ENCODE measurements around the gene BIVM. TPM values are rescaled to one million over a fixed set of nuclear protein-coding genes. Genes with fewer than 3 reads are reported as not detected.

BIVM gene
- total RNA-seq (10 to 100 TPM in 8 of 9 donors, 1 to 10 TPM in 1; 6.1 to 27.0 (median 17.2) TPM), polyA plus RNA-seq (10 to 100 TPM in 2 of 3 donors, 1 to 10 TPM in 1; 8.8 to 32.9 (median 14.2) TPM)
- long read RNA-seq, donor 1, partial matches to known transcripts = 0 of 2 reads
- long read RNA-seq, donor 1, other reads (novel, unspliced or antisense) = 0 of 2 reads
- long read RNA-seq, donor 2, partial matches to known transcripts = 0 of 3 reads
- long read RNA-seq, donor 2, other reads (novel, unspliced or antisense) = 0 of 3 reads
- long read RNA-seq, donor 3 = 0 reads
- long read RNA-seq, donor 4, partial matches to known transcripts = 0 of 6 reads
- long read RNA-seq, donor 4, other reads (novel, unspliced or antisense) = 6 of 6 reads
- long read RNA-seq, donor 5, transcript BIVM-201 (11 exons, 3,859 nt) = major isoform, 5 of 38 reads
- long read RNA-seq, donor 5, partial matches to known transcripts = 1 of 38 reads
- long read RNA-seq, donor 5, other reads (novel, unspliced or antisense) = 32 of 38 reads
- long read RNA-seq, donor 6, partial matches to known transcripts = 0 of 3 reads
- long read RNA-seq, donor 6, other reads (novel, unspliced or antisense) = 3 of 3 reads
- long read RNA-seq, donor 7, partial matches to known transcripts = 0 of 1 reads
- long read RNA-seq, donor 7, other reads (novel, unspliced or antisense) = 0 of 1 reads
- long read RNA-seq, donor 8 = 0 reads
- long read RNA-seq, donor 9, partial matches to known transcripts = 0 of 1 reads
- long read RNA-seq, donor 9, other reads (novel, unspliced or antisense) = 0 of 1 reads
- long read RNA-seq, donor 10 = 0 reads

DNA sequence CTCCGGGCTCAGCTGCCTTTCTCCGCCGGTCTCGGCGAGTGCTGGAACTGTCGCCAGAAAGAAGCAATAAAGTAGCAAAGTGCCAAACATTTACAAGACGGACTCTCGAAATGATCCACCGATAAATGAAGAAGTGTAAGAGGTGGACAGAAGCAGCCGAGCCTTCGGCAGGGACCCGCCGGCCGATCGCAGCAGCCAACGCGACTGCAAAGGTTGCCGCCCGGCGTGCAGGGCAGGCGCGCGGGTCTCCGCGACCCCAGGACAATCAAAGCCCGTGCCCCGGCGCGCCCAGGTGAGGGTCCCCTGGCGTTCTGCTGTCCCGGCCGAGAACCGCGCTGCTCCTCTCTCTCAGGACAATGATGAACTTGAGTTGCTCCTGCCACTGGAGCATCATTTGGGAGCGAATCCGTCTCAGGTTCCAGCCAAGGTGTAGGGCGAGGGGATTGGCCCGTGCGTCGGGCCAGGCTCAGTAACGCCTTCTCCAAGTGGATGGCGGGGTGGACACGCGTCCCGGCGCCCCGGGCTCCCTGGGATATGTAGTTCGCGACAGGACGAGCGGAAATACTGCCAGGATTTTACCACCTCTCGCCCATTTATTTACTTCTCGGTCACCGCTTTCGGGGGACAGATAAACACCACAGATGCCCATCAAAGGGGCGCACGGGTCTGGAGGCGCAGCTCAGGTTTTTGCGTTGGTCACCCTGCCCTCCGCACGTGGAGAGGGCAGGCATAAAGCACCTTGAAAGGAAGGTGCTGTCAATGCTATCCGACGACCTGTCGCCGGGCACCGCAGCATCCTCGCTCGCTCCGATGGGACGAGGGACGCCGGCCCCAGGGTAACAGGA lies at the start of gene BIVM, which contains the start of gene POGLUT2:
TSS of gene BIVM (plus strand) at position 539 of the 845 bp plus-strand sequence. CDS start 8,149 bp downstream, outside the sequence.
TSS of gene POGLUT2 (minus strand) at position 396 of the 845 bp plus-strand sequence. CDS start at position 90, 306 bp downstream.
- WGBS, 4 donors = 0 to 1% (median 0%) methylated on average over 36 to 72 of the region's 72 CpGs
- Histone ChIP-seq H3K27ac (peak within 1 kb of the TSS; percentile 7 to 88 (median 83)), H3K27me3 (no peaks in the 10 kb centered on the region), H3K4me3 (peak within 1 kb of the TSS; percentile 37 to 87 (median 64)), H3K4me1 (replicated peaks in 1 of 2) (peaks cover 11 to 23% of the 10 kb centered on the region in 2 donors), H3K9me3 (replicated peaks in 1 of 3) (no peaks in the 10 kb centered on the region), H3K36me3 (replicated peaks in 1 of 2) (no peaks in the 10 kb centered on the region)
- intact Hi-C loops (cut with DNase I) = no loop called here
- peak; percentile 91 to 97 (median 94) for DNase-seq
- peak in 1 of 2 donors; percentile 53 for TF ChIP-seq POLR2A (IDR thresholded peaks at IDR 0.05)
- TF ChIP-seq, protein P1, sequence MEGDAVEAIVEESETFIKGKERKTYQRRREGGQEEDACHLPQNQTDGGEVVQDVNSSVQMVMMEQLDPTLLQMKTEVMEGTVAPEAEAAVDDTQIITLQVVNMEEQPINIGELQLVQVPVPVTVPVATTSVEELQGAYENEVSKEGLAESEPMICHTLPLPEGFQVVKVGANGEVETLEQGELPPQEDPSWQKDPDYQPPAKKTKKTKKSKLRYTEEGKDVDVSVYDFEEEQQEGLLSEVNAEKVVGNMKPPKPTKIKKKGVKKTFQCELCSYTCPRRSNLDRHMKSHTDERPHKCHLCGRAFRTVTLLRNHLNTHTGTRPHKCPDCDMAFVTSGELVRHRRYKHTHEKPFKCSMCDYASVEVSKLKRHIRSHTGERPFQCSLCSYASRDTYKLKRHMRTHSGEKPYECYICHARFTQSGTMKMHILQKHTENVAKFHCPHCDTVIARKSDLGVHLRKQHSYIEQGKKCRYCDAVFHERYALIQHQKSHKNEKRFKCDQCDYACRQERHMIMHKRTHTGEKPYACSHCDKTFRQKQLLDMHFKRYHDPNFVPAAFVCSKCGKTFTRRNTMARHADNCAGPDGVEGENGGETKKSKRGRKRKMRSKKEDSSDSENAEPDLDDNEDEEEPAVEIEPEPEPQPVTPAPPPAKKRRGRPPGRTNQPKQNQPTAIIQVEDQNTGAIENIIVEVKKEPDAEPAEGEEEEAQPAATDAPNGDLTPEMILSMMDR (IDR thresholded peaks at IDR 0.05) = no peak

DNA sequence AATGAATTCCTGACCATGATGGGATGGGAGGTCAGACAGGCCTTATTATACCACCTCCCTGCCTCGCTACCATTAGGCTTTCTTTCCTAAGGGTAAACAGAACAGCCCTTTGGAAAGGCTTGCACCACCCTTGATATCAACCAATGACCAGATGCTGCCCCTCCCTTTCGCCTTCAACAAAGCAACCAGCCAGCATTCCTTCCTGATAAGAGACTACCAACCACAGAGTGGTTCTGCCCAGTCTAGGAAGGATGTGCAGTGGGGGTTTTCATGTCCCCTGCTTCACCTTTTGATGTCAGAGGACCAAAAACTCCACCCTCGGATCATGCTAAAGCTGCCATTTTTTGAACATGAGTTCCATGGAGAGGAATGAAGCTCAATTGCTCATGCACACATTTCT lies 47.0 kb upstream of the BIVM start:
- H3K9me3 ChIP-seq (replicated peaks in 1 of 3) = no peaks in the 10 kb centered on the region
- WGBS, 4 donors = 86 to 96% (median 91%) methylated on average over 3 of the region's 3 CpGs
- no peak for DNase-seq
- H3K4me1 ChIP-seq (replicated peaks in 1 of 2) = no peaks in the 10 kb centered on the region
- TF ChIP-seq, protein P1 (IDR thresholded peaks at IDR 0.05) = no peak
- TF ChIP-seq POLR2A (IDR thresholded peaks at IDR 0.05) = no peak
- H3K4me3 ChIP-seq = no peak overlapping the region
- H3K36me3 ChIP-seq (replicated peaks in 1 of 2) = no peaks in the 10 kb centered on the region
- intact Hi-C loops (cut with DNase I) = no loop called here
- no peak overlapping the region for H3K27ac ChIP-seq
- H3K27me3 ChIP-seq = no peaks in the 10 kb centered on the region

DNA sequence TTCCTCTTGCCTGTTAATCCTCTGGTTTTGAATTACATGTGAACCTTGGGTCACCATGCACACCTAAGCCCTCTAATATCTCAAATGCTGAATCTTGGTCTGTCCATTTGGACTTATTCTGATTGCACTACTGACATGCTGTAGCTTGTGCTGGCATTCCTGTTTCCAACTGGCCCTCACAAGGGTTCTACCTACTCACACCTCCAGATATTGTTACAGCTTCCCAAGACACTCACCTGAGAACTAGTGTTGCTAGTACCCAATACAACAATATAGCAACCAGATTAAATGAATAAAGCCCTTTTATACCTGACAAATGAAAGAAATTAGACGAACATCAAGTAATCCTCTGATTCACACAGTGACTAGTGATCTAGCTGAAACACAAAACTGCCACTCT lies 41.9 kb upstream of the BIVM start:
- intact Hi-C loops (cut with DNase I) = no loop called here
- no peaks in the 10 kb centered on the region for H3K36me3 ChIP-seq (replicated peaks in 1 of 2)

More for the DNA sequence above, 41.9 kb upstream of the BIVM start:
- TF ChIP-seq POLR2A (IDR thresholded peaks at IDR 0.05) = no peak
- TF ChIP-seq, protein P1 (IDR thresholded peaks at IDR 0.05) = no peak
- no peaks in the 10 kb centered on the region for H3K9me3 ChIP-seq (replicated peaks in 1 of 3)
- H3K4me3 ChIP-seq = no peak overlapping the region
- no peak overlapping the region for H3K27ac ChIP-seq
- no peaks in the 10 kb centered on the region for H3K27me3 ChIP-seq
- WGBS, 4 donors = 75 to 89% (median 86%) methylated on average over 1 of the region's 1 CpG
- no peaks in the 10 kb centered on the region for H3K4me1 ChIP-seq (replicated peaks in 1 of 2)
- DNase-seq = no peak
